Measurements from ENCODE around the gene EHD3.

The EHD3 gene

DNA sequence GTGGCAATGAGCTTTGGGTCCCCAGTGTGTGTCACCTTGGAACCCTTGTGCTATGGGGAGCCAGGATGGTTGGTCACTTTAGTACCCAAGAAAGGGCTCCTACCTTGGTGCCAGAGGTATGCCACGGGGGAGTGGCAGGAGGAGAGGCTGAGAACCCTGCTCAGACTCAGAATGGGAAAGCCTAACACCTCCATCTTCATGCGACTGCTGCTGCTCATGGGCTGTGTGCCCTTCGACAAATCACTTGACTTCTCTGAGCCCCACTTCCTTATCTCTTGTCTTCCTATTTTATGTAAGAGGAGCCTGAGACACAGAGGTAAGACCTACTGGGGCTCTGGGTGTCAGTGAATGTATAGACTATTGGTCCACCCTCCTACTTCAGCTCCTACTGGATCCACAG lies 25.1 kb downstream of the EHD3 start:
- DNase-seq (ENCODE audit: low read depth) = no peak
- TF ChIP-seq, protein P1, sequence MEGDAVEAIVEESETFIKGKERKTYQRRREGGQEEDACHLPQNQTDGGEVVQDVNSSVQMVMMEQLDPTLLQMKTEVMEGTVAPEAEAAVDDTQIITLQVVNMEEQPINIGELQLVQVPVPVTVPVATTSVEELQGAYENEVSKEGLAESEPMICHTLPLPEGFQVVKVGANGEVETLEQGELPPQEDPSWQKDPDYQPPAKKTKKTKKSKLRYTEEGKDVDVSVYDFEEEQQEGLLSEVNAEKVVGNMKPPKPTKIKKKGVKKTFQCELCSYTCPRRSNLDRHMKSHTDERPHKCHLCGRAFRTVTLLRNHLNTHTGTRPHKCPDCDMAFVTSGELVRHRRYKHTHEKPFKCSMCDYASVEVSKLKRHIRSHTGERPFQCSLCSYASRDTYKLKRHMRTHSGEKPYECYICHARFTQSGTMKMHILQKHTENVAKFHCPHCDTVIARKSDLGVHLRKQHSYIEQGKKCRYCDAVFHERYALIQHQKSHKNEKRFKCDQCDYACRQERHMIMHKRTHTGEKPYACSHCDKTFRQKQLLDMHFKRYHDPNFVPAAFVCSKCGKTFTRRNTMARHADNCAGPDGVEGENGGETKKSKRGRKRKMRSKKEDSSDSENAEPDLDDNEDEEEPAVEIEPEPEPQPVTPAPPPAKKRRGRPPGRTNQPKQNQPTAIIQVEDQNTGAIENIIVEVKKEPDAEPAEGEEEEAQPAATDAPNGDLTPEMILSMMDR (conservative IDR thresholded peaks at IDR 0.05; ENCODE audit: control insufficient read depth, insufficient read depth, low read depth, low read length) = no peak
- no peak overlapping the region for H3K4me3 ChIP-seq (ENCODE audit: control insufficient read depth, low read depth, low read length)

DNA sequence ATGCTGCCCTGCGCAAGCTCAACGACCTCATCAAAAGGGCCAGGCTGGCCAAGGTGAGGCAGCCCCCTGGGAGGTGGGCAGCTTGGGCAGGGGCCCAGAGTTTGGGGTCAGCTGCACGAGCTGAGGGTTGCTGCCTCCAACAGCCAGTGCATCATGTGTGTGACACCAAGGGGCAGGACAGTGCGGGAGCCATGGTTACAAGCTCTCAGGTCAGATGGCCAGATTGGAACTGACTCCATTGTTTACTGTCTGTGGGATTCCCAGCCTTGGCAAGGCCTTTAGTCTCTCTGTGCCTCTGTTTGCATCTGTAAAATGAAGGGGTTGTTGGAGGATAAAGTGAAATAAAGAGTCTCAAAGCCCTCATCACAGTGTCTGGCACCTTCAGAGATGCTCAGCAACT lies 26.9 kb downstream of the EHD3 start:
- TF ChIP-seq, protein P1 (conservative IDR thresholded peaks at IDR 0.05; ENCODE audit: control insufficient read depth, insufficient read depth, low read depth, low read length) = no peak
- H3K4me3 ChIP-seq (ENCODE audit: control insufficient read depth, low read depth, low read length) = no peak overlapping the region
- no peak for DNase-seq (ENCODE audit: low read depth)

DNA sequence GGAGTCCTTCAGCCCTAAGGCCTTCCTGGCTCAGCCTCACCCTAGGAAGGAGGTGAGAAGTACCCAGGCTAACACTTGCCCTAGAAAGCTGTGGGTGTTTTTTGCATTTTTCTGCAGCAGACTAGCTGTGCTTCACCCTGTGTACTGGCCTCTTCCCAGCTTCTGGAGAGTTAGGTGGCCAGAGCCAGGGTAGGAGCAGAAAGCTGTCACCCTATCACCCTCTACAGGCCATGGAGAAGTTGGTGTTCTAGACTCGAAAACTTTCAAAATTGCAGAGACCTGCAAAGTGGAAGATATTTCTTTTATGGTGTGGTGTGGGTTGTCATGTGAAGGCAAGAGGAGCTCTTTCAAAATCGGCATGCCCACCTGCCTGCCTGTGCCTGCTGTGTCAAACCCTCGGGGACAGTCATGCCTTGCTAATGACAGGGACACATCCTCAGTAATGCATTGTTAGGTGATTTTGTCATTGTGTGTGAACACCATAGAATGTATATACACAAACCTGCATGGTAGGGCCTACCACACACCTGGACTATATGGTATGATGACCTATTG lies 29.8 kb downstream of the EHD3 start:
- no peak overlapping the region for H3K4me3 ChIP-seq (ENCODE audit: control insufficient read depth, low read depth, low read length)
- TF ChIP-seq, protein P1 (conservative IDR thresholded peaks at IDR 0.05; ENCODE audit: control insufficient read depth, insufficient read depth, low read depth, low read length) = no peak
- DNase-seq (ENCODE audit: low read depth) = no peak

DNA sequence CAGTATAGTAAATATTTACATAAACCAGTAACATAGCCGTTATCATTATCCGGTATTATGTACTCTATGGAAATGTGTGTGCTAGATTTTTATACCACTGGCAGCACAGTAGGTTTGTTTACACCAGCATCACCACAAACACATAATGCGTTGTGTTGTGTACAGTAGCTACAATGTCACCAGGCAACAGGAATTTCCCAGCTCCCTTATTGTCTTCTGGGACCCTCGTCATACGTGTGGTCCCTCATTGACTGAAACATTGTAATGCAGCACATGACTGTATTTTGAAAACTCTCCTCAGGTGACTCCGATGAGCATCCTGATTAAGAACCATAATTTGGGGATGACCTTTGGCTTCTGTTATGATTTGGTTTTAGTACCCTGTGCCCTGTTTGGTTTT lies 31.3 kb downstream of the EHD3 start:
- DNase-seq (ENCODE audit: low read depth) = no peak
- TF ChIP-seq, protein P1 (conservative IDR thresholded peaks at IDR 0.05; ENCODE audit: control insufficient read depth, insufficient read depth, low read depth, low read length) = no peak
- no peak overlapping the region for H3K4me3 ChIP-seq (ENCODE audit: control insufficient read depth, low read depth, low read length)

DNA sequence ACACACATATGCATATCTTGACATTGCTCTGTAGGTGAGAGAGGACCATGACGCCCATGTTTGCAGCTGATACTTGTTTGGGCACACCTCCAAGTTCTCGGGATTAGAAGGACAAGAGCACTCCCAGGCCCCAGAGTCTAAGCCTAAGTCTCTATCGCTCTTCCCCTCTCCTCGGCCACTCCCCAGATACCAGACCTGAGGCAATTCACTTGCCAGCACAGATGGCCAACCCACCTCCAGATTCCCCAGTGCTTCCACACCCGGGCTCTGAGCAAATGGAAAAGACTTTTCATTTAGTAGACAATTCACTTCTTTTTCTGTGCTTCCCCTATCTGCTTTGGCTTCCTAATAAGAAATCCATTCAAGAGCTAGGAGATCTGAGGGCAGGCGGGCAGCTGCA lies 32.9 kb downstream of the EHD3 start:
- DNase-seq (ENCODE audit: low read depth) = no peak
- TF ChIP-seq, protein P1 (conservative IDR thresholded peaks at IDR 0.05; ENCODE audit: control insufficient read depth, insufficient read depth, low read depth, low read length) = no peak
- no peak overlapping the region for H3K4me3 ChIP-seq (ENCODE audit: control insufficient read depth, low read depth, low read length)

DNA sequence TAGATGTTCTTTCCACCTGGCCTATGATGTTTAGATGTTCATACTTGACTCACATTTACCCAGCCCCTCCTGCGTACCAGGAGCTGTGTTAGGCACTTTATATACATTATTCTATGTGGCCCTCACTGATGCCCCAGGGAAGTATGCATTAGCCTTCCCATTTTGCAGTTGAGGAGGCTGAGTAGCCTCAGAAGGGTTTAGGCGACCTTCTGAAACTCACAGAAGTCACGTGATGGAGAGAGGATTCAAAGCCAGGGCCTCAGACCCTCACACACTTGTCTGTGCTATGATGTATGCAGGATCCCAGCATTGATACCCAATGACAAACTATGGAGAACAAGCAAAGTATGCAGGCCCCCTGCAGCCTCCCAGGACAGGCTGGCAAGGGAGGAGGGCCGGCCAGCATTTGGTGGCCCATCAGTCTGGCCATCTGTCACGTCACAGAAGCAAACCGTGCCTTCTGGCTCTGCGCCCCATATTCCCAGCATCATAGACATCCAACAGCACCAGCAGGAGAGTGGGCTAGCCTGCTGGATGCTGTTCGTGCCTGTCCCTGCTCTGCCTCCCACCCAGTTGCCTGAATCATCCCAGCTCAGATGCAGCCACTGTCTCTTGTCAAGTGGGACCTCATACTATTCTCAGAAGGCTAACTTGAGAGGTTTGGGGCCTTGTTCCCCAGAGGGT lies 33.6 kb downstream of the EHD3 start:
- no peak for DNase-seq (ENCODE audit: low read depth)
- H3K4me3 ChIP-seq (ENCODE audit: control insufficient read depth, low read depth, low read length) = no peak overlapping the region
- TF ChIP-seq, protein P1 (conservative IDR thresholded peaks at IDR 0.05; ENCODE audit: control insufficient read depth, insufficient read depth, low read depth, low read length) = no peak

Data from fibroblast of mammary gland (primary cell).